Measurements from ENCODE around the gene PKN3.

Gene PKN3

GRCh38 chr9:128713941-128714573 lies 11.8 kb downstream of the PKN3 start:
- DNase-seq (ENCODE audit: low read depth, low spot score), result no peak

GRCh38 chr9:128714586-128715435 lies 12.5 kb downstream of the PKN3 start:
- no peak for DNase-seq (ENCODE audit: low read depth, low spot score)
- H3K4me3 ChIP-seq (ENCODE audit: low read length), result no peak overlapping the region

More at GRCh38 chr9:128713941-128714573, 11.8 kb downstream of the PKN3 start:
- H3K4me3 ChIP-seq (ENCODE audit: low read length), result no peak overlapping the region

GRCh38 chr9:128715436-128715750 lies 13.1 kb downstream of the PKN3 start:
- H3K4me3 ChIP-seq (ENCODE audit: low read length), result no peak overlapping the region
- no peak for DNase-seq (ENCODE audit: low read depth, low spot score)

- DNase-seq (ENCODE audit: low read depth, low spot score), result no peak
- no peak overlapping the region for H3K4me3 ChIP-seq (ENCODE audit: low read length)
Observed at GRCh38 chr9:128716581-128717254, 14.4 kb downstream of the PKN3 start.

GRCh38 chr9:128718047-128718446 lies 15.7 kb downstream of the PKN3 start:
- H3K4me3 ChIP-seq (ENCODE audit: low read length), result no peak overlapping the region
- no peak for DNase-seq (ENCODE audit: low read depth, low spot score)

GRCh38 chr9:128718475-128718874 lies 16.2 kb downstream of the PKN3 start:
- no peak for DNase-seq (ENCODE audit: low read depth, low spot score)
- no peak overlapping the region for H3K4me3 ChIP-seq (ENCODE audit: low read length)

GRCh38 chr9:128719919-128720605 lies 17.8 kb downstream of the PKN3 start:
- DNase-seq (ENCODE audit: low read depth, low spot score), result no peak
- no peak overlapping the region for H3K4me3 ChIP-seq (ENCODE audit: low read length)

GRCh38 chr9:128720841-128721486 lies 18.7 kb downstream of the PKN3 start:
- no peak overlapping the region for H3K4me3 ChIP-seq (ENCODE audit: low read length)

GRCh38 chr9:128721487-128722010 lies 19.2 kb downstream of the PKN3 start:
- no peak for DNase-seq (ENCODE audit: low read depth, low spot score)
- H3K4me3 ChIP-seq (ENCODE audit: low read length), result no peak overlapping the region

More at GRCh38 chr9:128720841-128721486, 18.7 kb downstream of the PKN3 start:
- DNase-seq (ENCODE audit: low read depth, low spot score), result no peak

GRCh38 chr9:128722380-128723351 lies 20.4 kb downstream of the PKN3 start:
- H3K4me3 ChIP-seq (ENCODE audit: low read length), result peak overlapping the region; percentile 97
- no peak for DNase-seq (ENCODE audit: low read depth, low spot score)

GRCh38 chr9:128723352-128723865 lies 21.1 kb downstream of the PKN3 start:
- H3K4me3 ChIP-seq (ENCODE audit: low read length), result peak overlapping the region; percentile 97
- no peak for DNase-seq (ENCODE audit: low read depth, low spot score)

- DNase-seq (ENCODE audit: low read depth, low spot score), result peak; percentile 98
- peak within 1 kb of the TSS; percentile 97 for H3K4me3 ChIP-seq (ENCODE audit: low read length)
Observed at GRCh38 chr9:128723866-128724743, 21.8 kb downstream of the PKN3 start, which contains the start of gene ZDHHC12. ZDHHC12 (minus strand) TSS chr9:128724127; CDS start chr9:128724093, 34 bp downstream.

- DNase-seq (ENCODE audit: low read depth, low spot score), result peak; percentile 37
- peak overlapping the region; percentile 97 for H3K4me3 ChIP-seq (ENCODE audit: low read length)
Observed at GRCh38 chr9:128724744-128725211, 22.5 kb downstream of the PKN3 start.

GRCh38 chr9:128727640-128728248 lies 25.4 kb downstream of the PKN3 start:
- no peak overlapping the region for H3K4me3 ChIP-seq (ENCODE audit: low read length)
- peak; percentile 75 for DNase-seq (ENCODE audit: low read depth, low spot score)

- no peak overlapping the region for H3K4me3 ChIP-seq (ENCODE audit: low read length)
- no peak for DNase-seq (ENCODE audit: low read depth, low spot score)
Observed at GRCh38 chr9:128728298-128728697, 26.0 kb downstream of the PKN3 start.

GRCh38 chr9:128729302-128729701 lies 27.0 kb downstream of the PKN3 start:
- no peak overlapping the region for H3K4me3 ChIP-seq (ENCODE audit: low read length)
- DNase-seq (ENCODE audit: low read depth, low spot score), result no peak

All from Jurkat, Clone E6-1 (cell line).